CD4-positive, CD25-positive, alpha-beta regulatory T cell (primary cell): Measurements from ENCODE around the gene CARD9. TPM values are rescaled to one million over a fixed set of nuclear protein-coding genes. Genes with fewer than 3 reads are reported as not detected.
A peak's percentile ranks its signal among the peaks of the same experiment; 100 is the strongest.
"Not testable (repeated sequence)": the region's sequence is repeated elsewhere in the genome, so short reads cannot be mapped to it uniquely, and the experiment has no call there.

Experiments
- ATAC-seq, 2 donors: fragments of 150-1000 bp; cut with Tn5 transposase; one replicate each; pipeline ENCODE4 v1.10.0; 2021; ENCODE audit warnings: low read depth in 2 of 2, moderate number of reproducible peaks in 2 of 2, moderate library complexity in 1 of 2
- DNase-seq, 3 donors: peaks; one replicate each; pipeline versions ENCODE4 v3.0.0 to v3.0.0-alpha.2; 2012 to 2022; ENCODE audit warnings: mixed read lengths in 1 of 3
- H3K27ac ChIP-seq: one replicate; pipeline ENCODE4 v1.7.0; 2013; ENCODE audit warnings: mild to moderate bottlenecking, low read length; ENCODE audit not compliant: insufficient read depth, poor library complexity, severe bottlenecking
- H3K27me3 ChIP-seq: one replicate; pipeline ENCODE4 v1.7.0; 2013; ENCODE audit warnings: low read length; ENCODE audit not compliant: control insufficient read depth, insufficient read depth
- H3K36me3 ChIP-seq: one replicate; pipeline ENCODE4 v1.7.0; 2013; ENCODE audit warnings: mild to moderate bottlenecking, low read length, moderate library complexity; ENCODE audit not compliant: control insufficient read depth, insufficient read depth
- H3K4me1 ChIP-seq: 2 replicates; pipeline ENCODE4 v1.7.0; 2013; ENCODE audit warnings: mild to moderate bottlenecking, low read length; ENCODE audit not compliant: insufficient read depth, control insufficient read depth, poor library complexity, severe bottlenecking
- H3K4me3 ChIP-seq: one replicate; pipeline ENCODE4 v1.7.0; 2013; ENCODE audit warnings: low read depth, mild to moderate bottlenecking, low read length, moderate library complexity
- H3K9me3 ChIP-seq, 2 experiments: 1 replicate in 1 of 2; 2 replicates in 1 of 2; pipeline ENCODE4 v1.7.0; 2013; ENCODE audit warnings: low read length in 2 of 2, mild to moderate bottlenecking in 1 of 2, moderate library complexity in 1 of 2; ENCODE audit not compliant: control insufficient read depth in 2 of 2
- H3K27ac Mint-ChIP-seq, 3 donors: one replicate each; pipeline ENCODE4 v1.8.0; 2020 to 2022; ENCODE audit warnings: mild to moderate bottlenecking in 3 of 3, mixed read lengths in 3 of 3, moderate library complexity in 2 of 3
- H3K27me3 Mint-ChIP-seq: one replicate; pipeline ENCODE4 v1.8.0; 2022; ENCODE audit warnings: mild to moderate bottlenecking, mixed read lengths
- H3K36me3 Mint-ChIP-seq: one replicate; pipeline ENCODE4 v1.8.0; 2020; ENCODE audit warnings: mixed read lengths
- H3K4me1 Mint-ChIP-seq, 4 donors: one replicate each; pipeline ENCODE4 v1.8.0; 2020 to 2022; ENCODE audit warnings: mixed read lengths in 4 of 4, mild to moderate bottlenecking in 1 of 4
- H3K4me3 Mint-ChIP-seq, 4 donors: one replicate each; pipeline ENCODE4 v1.8.0; 2020 to 2022; ENCODE audit warnings: mild to moderate bottlenecking in 4 of 4, mixed read lengths in 4 of 4, moderate library complexity in 3 of 4
- H3K9me3 Mint-ChIP-seq, 7 donors: one replicate each; pipeline ENCODE4 v1.8.0; 2020 to 2022; ENCODE audit warnings: mixed read lengths in 7 of 7, mild to moderate bottlenecking in 3 of 7, moderate library complexity in 2 of 7
- polyA plus RNA-seq, 4 donors: library from polyadenylated mRNA; unstranded; fragments of 300-500 nt; fragmentation: Illumina TruSeq; gene quantifications; one replicate each; pipeline ENCODE4 v1.2.3, GENCODE V29; 2021
- total RNA-seq: library from RNA; stranded (reverse); gene quantifications from one replicate; pipeline ENCODE4 v1.2.3, GENCODE V29; 2022

CARD9 gene
- total and polyA plus RNA-seq, 5 donors from 2014 or later: 0.23 to 0.82 (median 0.35) TPM

GRCh38 chr9:136352682-136353081 lies 20.8 kb downstream of the CARD9 start:
- no peaks in the 10 kb centered on the region for H3K27me3 Mint-ChIP-seq
- no peak overlapping the region for H3K27ac Mint-ChIP-seq
- H3K9me3 ChIP-seq: no peaks in the 10 kb centered on the region
- H3K4me1 Mint-ChIP-seq: no peaks in the 10 kb centered on the region
- DNase-seq (no peak), ATAC-seq (no peak)
- H3K9me3 Mint-ChIP-seq: no peaks in the 10 kb centered on the region
- no peak overlapping the region for H3K4me3 ChIP-seq
- H3K4me3 Mint-ChIP-seq: no peak overlapping the region
- H3K27me3 ChIP-seq: no peaks in the 10 kb centered on the region
- H3K36me3 ChIP-seq: no peaks in the 10 kb centered on the region
- no peak overlapping the region for H3K27ac ChIP-seq
- no peaks in the 10 kb centered on the region for H3K36me3 Mint-ChIP-seq
- no peaks in the 10 kb centered on the region for H3K4me1 ChIP-seq

- not testable (repeated sequence) for H3K36me3 ChIP-seq, H3K4me3 Mint-ChIP-seq, H3K36me3 Mint-ChIP-seq, H3K27me3 ChIP-seq, H3K9me3 ChIP-seq, H3K4me3 ChIP-seq, H3K4me1 Mint-ChIP-seq, H3K9me3 Mint-ChIP-seq, H3K27me3 Mint-ChIP-seq, H3K27ac Mint-ChIP-seq, H3K27ac ChIP-seq, H3K4me1 ChIP-seq, ATAC-seq
- peak in 1 of 3 donors; percentile 16 for DNase-seq
Measured at GRCh38 chr9:136351868-136352267, 21.6 kb downstream of the CARD9 start.

- H3K27ac Mint-ChIP-seq: no peak overlapping the region
- DNase-seq: no peak
- no peak overlapping the region for H3K4me3 Mint-ChIP-seq
- H3K4me3 ChIP-seq: no peak overlapping the region
- no peaks in the 10 kb centered on the region for H3K4me1 ChIP-seq
- H3K9me3 ChIP-seq: no peaks in the 10 kb centered on the region
- no peaks in the 10 kb centered on the region for H3K9me3 Mint-ChIP-seq
- H3K27ac ChIP-seq: no peak overlapping the region
- H3K36me3 ChIP-seq: no peaks in the 10 kb centered on the region
- no peaks in the 10 kb centered on the region for H3K27me3 ChIP-seq
- no peak for ATAC-seq
- H3K36me3 Mint-ChIP-seq: no peaks in the 10 kb centered on the region
- no peaks in the 10 kb centered on the region for H3K27me3 Mint-ChIP-seq
- no peaks in the 10 kb centered on the region for H3K4me1 Mint-ChIP-seq
Measured at GRCh38 chr9:136351252-136351800, 22.1 kb downstream of the CARD9 start.

GRCh38 chr9:136349546-136349945 lies 23.9 kb downstream of the CARD9 start:
- H3K9me3 Mint-ChIP-seq: no peaks in the 10 kb centered on the region
- H3K4me3 Mint-ChIP-seq: no peak overlapping the region
- no peak overlapping the region for H3K27ac Mint-ChIP-seq
- ATAC-seq: no peak
- no peak for DNase-seq
- no peaks in the 10 kb centered on the region for H3K27me3 Mint-ChIP-seq
- H3K36me3 Mint-ChIP-seq: no peaks in the 10 kb centered on the region
- no peaks in the 10 kb centered on the region for H3K9me3 ChIP-seq
- H3K4me3 ChIP-seq: no peak overlapping the region
- H3K27ac ChIP-seq: no peak overlapping the region
- no peaks in the 10 kb centered on the region for H3K4me1 Mint-ChIP-seq
- H3K27me3 ChIP-seq: no peaks in the 10 kb centered on the region
- no peaks in the 10 kb centered on the region for H3K4me1 ChIP-seq
- no peaks in the 10 kb centered on the region for H3K36me3 ChIP-seq

- H3K27ac Mint-ChIP-seq: no peak overlapping the region
- Histone ChIP-seq H3K9me3 (no peaks in the 10 kb centered on the region), H3K27ac (no peak overlapping the region), H3K4me1 (no peaks in the 10 kb centered on the region), H3K36me3 (no peaks in the 10 kb centered on the region), H3K4me3 (no peak overlapping the region), H3K27me3 (no peaks in the 10 kb centered on the region)
- no peaks in the 10 kb centered on the region for H3K4me1 Mint-ChIP-seq
- ATAC-seq (no peak), DNase-seq (no peak)
- no peaks in the 10 kb centered on the region for H3K36me3 Mint-ChIP-seq
- no peak overlapping the region for H3K4me3 Mint-ChIP-seq
- no peaks in the 10 kb centered on the region for H3K9me3 Mint-ChIP-seq
- H3K27me3 Mint-ChIP-seq: no peaks in the 10 kb centered on the region
Measured at GRCh38 chr9:136348691-136349090, 24.8 kb downstream of the CARD9 start.

- no peaks in the 10 kb centered on the region for H3K36me3 ChIP-seq
- no peak overlapping the region for H3K4me3 ChIP-seq
- H3K27me3 ChIP-seq: no peaks in the 10 kb centered on the region
- Mint-ChIP-seq H3K4me3 (no peak overlapping the region), H3K27ac (peak overlapping the region in 1 of 3 donors; percentile 87), H3K27me3 (no peaks in the 10 kb centered on the region), H3K4me1 (peaks cover 0 to 2% (median 0%) of the 10 kb centered on the region in 4 donors), H3K36me3 (no peaks in the 10 kb centered on the region), H3K9me3 (no peaks in the 10 kb centered on the region)
- no peak for DNase-seq
- H3K27ac ChIP-seq: no peak overlapping the region
- H3K4me1 ChIP-seq: no peaks in the 10 kb centered on the region
- H3K9me3 ChIP-seq: no peaks in the 10 kb centered on the region
- ATAC-seq: no peak
Measured at GRCh38 chr9:136347472-136348256, 25.8 kb downstream of the CARD9 start.

- ATAC-seq (no peak), DNase-seq (no peak)
- Mint-ChIP-seq H3K36me3 (no peaks in the 10 kb centered on the region), H3K27me3 (no peaks in the 10 kb centered on the region), H3K27ac (no peak overlapping the region), H3K4me3 (no peak overlapping the region), H3K9me3 (no peaks in the 10 kb centered on the region), H3K4me1 (peaks cover 0 to 2% (median 0%) of the 10 kb centered on the region in 4 donors)
- Histone ChIP-seq H3K36me3 (no peaks in the 10 kb centered on the region), H3K9me3 (no peaks in the 10 kb centered on the region), H3K4me3 (no peak overlapping the region), H3K27ac (no peak overlapping the region), H3K4me1 (no peaks in the 10 kb centered on the region), H3K27me3 (no peaks in the 10 kb centered on the region)
Measured at GRCh38 chr9:136346927-136347465, 26.5 kb downstream of the CARD9 start.

- no peaks in the 10 kb centered on the region for H3K27me3 Mint-ChIP-seq
- Histone ChIP-seq H3K27me3 (no peaks in the 10 kb centered on the region), H3K27ac (no peak overlapping the region), H3K4me1 (no peaks in the 10 kb centered on the region), H3K4me3 (no peak overlapping the region), H3K9me3 (no peaks in the 10 kb centered on the region), H3K36me3 (no peaks in the 10 kb centered on the region)
- no peak for ATAC-seq
- H3K9me3 Mint-ChIP-seq: no peaks in the 10 kb centered on the region
- peaks cover 0 to 2% (median 0%) of the 10 kb centered on the region in 4 donors for H3K4me1 Mint-ChIP-seq
- no peak overlapping the region for H3K4me3 Mint-ChIP-seq
- H3K27ac Mint-ChIP-seq: no peak overlapping the region
- no peaks in the 10 kb centered on the region for H3K36me3 Mint-ChIP-seq
- DNase-seq: no peak
Measured at GRCh38 chr9:136346157-136346481, 27.4 kb downstream of the CARD9 start.
